ENCODE results near the gene CTNNA3. TPM values are rescaled to one million over a fixed set of nuclear protein-coding genes. Genes with fewer than 3 reads are reported as not detected.

Gene CTNNA3
- total RNA-seq, 4 donors from 2014 or later: 1.2 to 7.1 (median 1.3) TPM

DNA sequence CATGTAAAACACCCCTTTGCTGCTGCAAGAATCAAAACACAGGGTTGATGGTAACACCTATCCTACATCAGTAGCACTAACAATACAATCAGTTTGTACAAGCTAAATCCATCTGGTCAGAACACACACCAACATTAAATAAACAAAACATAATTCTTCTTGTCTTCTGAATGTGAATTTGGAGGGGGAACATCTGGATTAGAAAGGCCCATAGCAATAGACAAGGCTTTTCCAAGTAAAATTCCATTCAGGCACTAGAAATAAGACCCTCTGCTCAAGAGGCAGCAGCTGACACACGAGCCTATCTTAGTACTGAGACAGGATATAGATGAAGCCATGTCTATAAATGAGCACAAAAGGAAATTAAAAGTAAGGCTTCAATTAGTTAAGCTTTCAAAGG lies 1610.1 kb downstream of the CTNNA3 start:
- no peak for DNase-seq (ENCODE audit: low spot score)
- TF ChIP-seq, protein P1, sequence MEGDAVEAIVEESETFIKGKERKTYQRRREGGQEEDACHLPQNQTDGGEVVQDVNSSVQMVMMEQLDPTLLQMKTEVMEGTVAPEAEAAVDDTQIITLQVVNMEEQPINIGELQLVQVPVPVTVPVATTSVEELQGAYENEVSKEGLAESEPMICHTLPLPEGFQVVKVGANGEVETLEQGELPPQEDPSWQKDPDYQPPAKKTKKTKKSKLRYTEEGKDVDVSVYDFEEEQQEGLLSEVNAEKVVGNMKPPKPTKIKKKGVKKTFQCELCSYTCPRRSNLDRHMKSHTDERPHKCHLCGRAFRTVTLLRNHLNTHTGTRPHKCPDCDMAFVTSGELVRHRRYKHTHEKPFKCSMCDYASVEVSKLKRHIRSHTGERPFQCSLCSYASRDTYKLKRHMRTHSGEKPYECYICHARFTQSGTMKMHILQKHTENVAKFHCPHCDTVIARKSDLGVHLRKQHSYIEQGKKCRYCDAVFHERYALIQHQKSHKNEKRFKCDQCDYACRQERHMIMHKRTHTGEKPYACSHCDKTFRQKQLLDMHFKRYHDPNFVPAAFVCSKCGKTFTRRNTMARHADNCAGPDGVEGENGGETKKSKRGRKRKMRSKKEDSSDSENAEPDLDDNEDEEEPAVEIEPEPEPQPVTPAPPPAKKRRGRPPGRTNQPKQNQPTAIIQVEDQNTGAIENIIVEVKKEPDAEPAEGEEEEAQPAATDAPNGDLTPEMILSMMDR (IDR thresholded peaks at IDR 0.05): no peak
- no peak for ATAC-seq (ENCODE audit: low FRiP score)

DNA sequence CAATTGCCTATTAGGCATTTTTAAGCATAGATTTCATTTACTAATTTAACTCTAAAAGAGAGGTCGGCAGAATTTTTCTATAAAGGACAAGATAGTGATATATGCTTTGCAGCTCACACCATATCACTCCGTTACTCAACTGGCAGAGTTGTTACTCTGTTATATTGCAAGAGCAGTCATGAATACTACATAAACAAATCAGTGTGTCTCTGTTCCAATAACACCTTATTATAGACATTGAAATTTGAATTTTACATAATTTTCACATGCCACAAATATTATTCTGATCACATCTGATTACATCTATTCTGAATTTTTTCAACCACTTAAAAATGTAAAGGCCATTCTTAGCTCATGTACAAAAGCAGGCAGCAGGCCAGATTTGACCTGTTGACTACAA lies 1624.1 kb downstream of the CTNNA3 start:
- ATAC-seq (ENCODE audit: low FRiP score): no peak
- no peak for DNase-seq (ENCODE audit: low spot score)
- TF ChIP-seq, protein P1 (IDR thresholded peaks at IDR 0.05): no peak

DNA sequence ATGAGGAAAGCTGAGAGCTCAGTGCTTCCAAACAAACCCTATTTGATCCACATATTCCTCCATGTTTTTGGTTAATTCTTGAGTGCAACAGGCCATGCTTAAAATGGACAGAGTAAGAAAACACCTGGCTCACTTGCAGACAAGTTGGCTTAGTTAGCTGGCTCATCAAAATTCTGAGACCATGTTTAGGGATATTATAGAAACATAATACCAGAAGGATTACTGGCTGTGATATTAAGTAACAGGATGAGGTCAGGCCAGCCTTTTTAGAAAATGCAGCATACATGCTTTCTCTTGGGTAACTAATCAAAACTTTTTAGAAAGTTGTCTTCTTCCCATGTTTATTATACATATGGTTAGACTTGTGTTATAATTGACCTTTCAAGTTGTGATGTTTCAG lies 1637.4 kb downstream of the CTNNA3 start:
- ATAC-seq (ENCODE audit: low FRiP score): no peak

DNA sequence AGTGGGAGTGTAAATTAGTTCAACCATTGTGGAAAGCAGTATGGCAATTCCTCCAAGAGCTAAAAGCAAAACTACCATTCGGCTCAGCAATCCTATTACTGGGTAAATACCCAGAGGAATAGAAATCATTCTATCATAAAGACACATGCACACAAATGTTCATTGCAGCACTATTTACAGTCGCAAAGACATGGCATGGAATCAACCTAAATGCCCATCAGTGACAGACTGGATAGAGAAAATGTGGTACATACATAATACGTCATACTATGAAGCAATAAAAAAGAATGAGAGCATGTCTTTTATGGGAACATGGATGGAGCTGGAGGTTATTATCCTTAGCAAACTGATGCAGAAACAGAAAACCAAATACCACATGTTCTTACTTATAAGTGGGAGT lies 1646.7 kb downstream of the CTNNA3 start:
- TF ChIP-seq, protein P1 (IDR thresholded peaks at IDR 0.05): no peak
- DNase-seq (ENCODE audit: low spot score) (no peak), ATAC-seq (ENCODE audit: low FRiP score) (no peak)

More for the DNA sequence above, 1637.4 kb downstream of the CTNNA3 start:
- DNase-seq (ENCODE audit: low spot score): no peak
- TF ChIP-seq, protein P1 (IDR thresholded peaks at IDR 0.05): no peak

DNA sequence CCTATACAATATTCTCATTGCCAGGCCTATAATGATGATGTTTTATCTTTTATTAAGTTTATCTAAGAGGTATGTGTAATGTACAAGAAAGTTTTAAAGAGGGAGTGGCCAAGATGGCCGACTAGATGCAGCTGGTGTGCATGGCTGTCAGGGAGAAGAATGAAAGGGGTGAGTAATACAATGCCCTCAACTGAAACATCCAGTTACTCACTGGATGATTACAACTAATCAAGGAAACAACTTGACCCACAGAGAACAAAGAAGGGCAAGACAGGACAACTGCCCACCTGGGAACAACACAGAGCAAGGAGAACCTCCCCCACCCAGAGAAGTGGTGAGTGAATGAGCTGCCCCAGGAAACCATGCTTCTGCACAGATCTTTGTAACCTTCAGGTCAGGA lies 1650.1 kb downstream of the CTNNA3 start:
- DNase-seq (ENCODE audit: low spot score) (no peak), ATAC-seq (ENCODE audit: low FRiP score) (no peak)
- TF ChIP-seq, protein P1 (IDR thresholded peaks at IDR 0.05): no peak

DNA sequence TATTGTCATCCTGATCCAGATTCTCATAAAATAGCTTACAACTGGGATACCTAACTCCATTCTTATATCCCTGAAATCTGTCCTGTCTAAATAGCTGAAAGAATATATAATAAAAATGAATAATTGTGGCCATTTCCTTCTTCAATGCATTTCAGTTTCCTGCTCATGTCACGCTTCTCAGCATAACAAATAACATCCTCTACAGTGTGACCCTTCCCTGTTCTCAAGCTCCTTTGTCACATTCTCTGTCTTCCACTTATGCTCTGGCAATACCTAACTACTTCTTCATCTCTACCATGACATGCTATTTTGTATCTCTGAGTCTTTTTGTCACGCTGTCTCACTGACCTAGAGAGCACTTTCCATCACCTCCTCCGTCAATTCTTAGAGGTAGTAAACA lies 1654.2 kb downstream of the CTNNA3 start:
- TF ChIP-seq, protein P1 (IDR thresholded peaks at IDR 0.05): no peak
- no peak for ATAC-seq (ENCODE audit: low FRiP score)
- no peak for DNase-seq (ENCODE audit: low spot score)

DNA sequence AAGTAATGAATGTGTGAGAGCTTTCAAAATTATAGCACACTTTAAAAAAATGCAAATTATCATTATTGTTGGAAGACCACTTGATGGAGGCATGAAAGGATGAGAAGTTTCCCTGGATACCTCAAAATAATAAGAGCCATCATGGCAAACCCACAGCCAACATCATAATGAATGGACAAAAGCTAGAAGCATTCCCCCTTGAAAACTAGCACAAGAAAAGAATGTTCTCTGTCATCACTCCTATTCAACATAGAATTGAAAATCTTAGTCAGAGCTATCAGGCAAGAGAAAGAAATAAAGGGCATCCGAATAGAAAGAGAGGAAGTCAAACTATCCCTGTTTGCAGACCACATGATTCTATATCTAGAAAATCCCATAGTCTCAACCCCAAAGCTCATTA lies 1657.4 kb downstream of the CTNNA3 start:
- TF ChIP-seq, protein P1 (IDR thresholded peaks at IDR 0.05): no peak
- ATAC-seq (ENCODE audit: low FRiP score): no peak
- DNase-seq (ENCODE audit: low spot score): no peak

Data from omental fat pad (tissue), 4 donors.